Astrocyte (in vitro differentiated cells and primary cell): ENCODE measurements around the gene PLD5.

Source experiments
- CTCF ChIP-seq: IDR thresholded peaks from 2 replicates; pipeline ENCODE4 v1.5.1; 2011; ENCODE audit warnings: low read depth, mild to moderate bottlenecking, inconsistent platforms, low read length, moderate library complexity; ENCODE audit not compliant: insufficient read depth
- EZH2 ChIP-seq: IDR thresholded peaks from 2 replicates; pipeline ENCODE4 v1.6.1; 2012; ENCODE audit warnings: mild to moderate bottlenecking, low read length, inconsistent platforms; ENCODE audit not compliant: insufficient read depth

- no peak for TF ChIP-seq EZH2
- TF ChIP-seq CTCF = no peak
Measured at GRCh38 chr1:242241936-242242335, 282.6 kb downstream of the PLD5 start.
